OCI-LY7 (cell line): Measurements from ENCODE around the gene LIPC. TPM values are rescaled to one million over a fixed set of nuclear protein-coding genes. Genes with fewer than 3 reads are reported as not detected.

ENCODE experiments used
- BruUV-seq: library from RNA; stranded (reverse); fragments of 400-500 nt; replicated peaks from 2 replicates; lab custom pipeline; 2021; lab: Mats Ljungman, UMichigan
- CTCF ChIA-PET: fragments of 300-600 bp; sonication (Branson Sonifier 250); formaldehyde crosslinking; loops from one replicate; lab custom pipeline; 2022; ENCODE audit warnings: antibody characterized with exemption; ENCODE audit not compliant: unreplicated experiment; lab: Charles Lee
- POLR2A ChIA-PET: fragments of 300-600 bp; sonication (Branson Sonifier 250); formaldehyde crosslinking; loops from one replicate; lab custom pipeline; 2022; ENCODE audit warnings: antibody characterized with exemption; lab: Charles Lee
- DNase-seq: peaks from one replicate; pipeline ENCODE4 v3.0.0-alpha.2; 2015; ENCODE audit warnings: low spot score
- H2AFZ ChIP-seq: fragments of 200-600 bp; sonication (generic), shearing (Covaris generic); 2 replicates; pipeline ENCODE4 v1.6.1; 2014; ENCODE audit warnings: mild to moderate bottlenecking, antibody characterized with exemption, low read length, moderate library complexity
- H3K27ac ChIP-seq: fragments of 200-600 bp; sonication (generic); 2 replicates; pipeline ENCODE4 v1.5.1; 2014; ENCODE audit warnings: mixed run types, low read depth, mild to moderate bottlenecking, moderate library complexity, low read length, inconsistent platforms; ENCODE audit not compliant: poor library complexity, severe bottlenecking
- H3K36me3 ChIP-seq: fragments of 200-600 bp; sonication (generic); 2 replicates; pipeline ENCODE4 v1.6.1; 2014; ENCODE audit warnings: mild to moderate bottlenecking, antibody characterized with exemption, low read length, moderate library complexity, mixed read lengths; ENCODE audit not compliant: insufficient read depth
- H3K4me1 ChIP-seq: fragments of 200-600 bp; sonication (generic); 2 replicates; pipeline ENCODE4 v1.5.1; 2014; ENCODE audit warnings: mild to moderate bottlenecking, low read length; ENCODE audit not compliant: insufficient read depth, poor library complexity, severe bottlenecking
- H3K4me2 ChIP-seq: fragments of 200-600 bp; sonication (generic); 2 replicates; pipeline ENCODE4 v1.6.1; 2014; ENCODE audit warnings: mild to moderate bottlenecking, low read length
- H3K4me3 ChIP-seq: fragments of 200-600 bp; sonication (generic); 2 replicates; pipeline ENCODE4 v1.5.1; 2014; ENCODE audit warnings: mild to moderate bottlenecking, low read depth, low read length; ENCODE audit not compliant: poor library complexity, severe bottlenecking
- H3K79me2 ChIP-seq: fragments of 200-600 bp; sonication (generic); 2 replicates; pipeline ENCODE4 v1.6.1; 2016; ENCODE audit warnings: low read depth, mild to moderate bottlenecking, low read length, moderate library complexity, mixed read lengths; ENCODE audit not compliant: insufficient read depth
- H3K9me2 ChIP-seq: fragments of 200-600 bp; sonication (generic); 2 replicates; pipeline ENCODE4 v1.6.1; 2016; ENCODE audit warnings: mild to moderate bottlenecking, low read length, mixed read lengths; ENCODE audit not compliant: insufficient read depth
- H3K9me3 ChIP-seq: fragments of 200-600 bp; sonication (generic); 2 replicates; pipeline ENCODE4 v1.6.1; 2014; ENCODE audit warnings: mild to moderate bottlenecking, mixed run types, low read length, mixed read lengths
- H4K20me1 ChIP-seq: fragments of 200-600 bp; sonication (generic); 2 replicates; pipeline ENCODE4 v1.6.1; 2014; ENCODE audit warnings: mild to moderate bottlenecking, antibody characterized with exemption, low read length, moderate library complexity, mixed read lengths; ENCODE audit not compliant: insufficient read depth
- CTCF ChIP-seq: fragments of 200-600 bp; sonication (generic); conservative IDR thresholded peaks from 2 replicates; pipeline ENCODE4 v1.5.1; 2014; ENCODE audit warnings: mild to moderate bottlenecking, antibody characterized with exemption, low read length, moderate library complexity, mixed read lengths
- EZH2phosphoT487 ChIP-seq: fragments of 200-600 bp; sonication (generic); IDR thresholded peaks from 2 replicates; pipeline ENCODE4 v1.6.1; 2018; ENCODE audit warnings: low read depth, borderline replicate concordance, mild to moderate bottlenecking, mixed run types, antibody characterized with exemption, low read length, moderate library complexity, mixed read lengths
- intact Hi-C: fragments of 100-400 bp; cut with micrococcal nuclease; formaldehyde crosslinking; loops from one replicate; pipeline ENCODE4 v1.10.0; 2022; ENCODE audit not compliant: unreplicated experiment
- small RNA-seq: library from RNA; depleted of rRNA; stranded (forward); fragments of <200 nt; gene quantifications from one replicate; pipeline ENCODE3, GENCODE V24; 2014
- total RNA-seq, 2 experiments: library from RNA; depleted of rRNA in 1 of 2; stranded (reverse); fragments of >200 nt in 1 of 2; shearing (Covaris generic) in 1 of 2; gene quantifications; 2 replicates each; pipeline ENCODE4 v1.2.3, GENCODE V29; 2014 to 2022

Gene LIPC
- total RNA-seq, 2 experiments from 2014 or later = 0.50 TPM; not detected in 1

GRCh38 chr15:58611731-58612676, 180.2 kb downstream of the LIPC start:
- Histone ChIP-seq H3K79me2 (no peaks in the 10 kb centered on the region), H3K4me3 (no peak overlapping the region), H3K27ac (no peak overlapping the region), H2AFZ (no peak overlapping the region), H3K4me1 (no peaks in the 10 kb centered on the region), H3K9me3 (peaks cover 7% of the 10 kb centered on the region; the same call in 1 of the 2 replicates), H3K4me2 (no peak overlapping the region), H4K20me1 (no peaks in the 10 kb centered on the region), H3K36me3 (peaks cover 80% of the 10 kb centered on the region), H3K9me2 (no peaks in the 10 kb centered on the region)
- BruUV-seq = no TSS peak
- no peak for DNase-seq
- ChIA-PET CTCF (no interaction called here), POLR2A (interaction anchor here (0.7 to 1.1 kb wide), 3 partner anchors 23 to 1820 kb away, joined by 3 read pairs; partner anchors contain the start of gene MINDY2)
- intact Hi-C loops = no loop called here
- TF ChIP-seq EZH2phosphoT487 = no peak
- no peak for TF ChIP-seq CTCF

GRCh38 chr15:58616171-58616570, 184.4 kb downstream of the LIPC start:
- ChIA-PET POLR2A (interaction anchor here (0.6 kb wide), 1 partner anchor 58 kb away, joined by 3 read pairs; no protein-coding TSS in a partner anchor), CTCF (no interaction called here)
- H3K9me3 ChIP-seq = peaks cover 12% of the 10 kb centered on the region; the same call in 1 of the 2 replicates
- no peak overlapping the region for H3K27ac ChIP-seq
- intact Hi-C loops = no loop called here
- H3K4me1 ChIP-seq = no peaks in the 10 kb centered on the region
- BruUV-seq = no TSS peak
- TF ChIP-seq CTCF = no peak
- TF ChIP-seq EZH2phosphoT487 = no peak
- H3K4me2 ChIP-seq = no peak overlapping the region
- H4K20me1 ChIP-seq = no peaks in the 10 kb centered on the region
- peaks cover 75% of the 10 kb centered on the region for H3K36me3 ChIP-seq
- H3K9me2 ChIP-seq = no peaks in the 10 kb centered on the region
- no peak for DNase-seq
- H3K79me2 ChIP-seq = no peaks in the 10 kb centered on the region
- H2AFZ ChIP-seq = no peak overlapping the region
- H3K4me3 ChIP-seq = no peak overlapping the region

Small RNA genes within 50 kb of the gene (small RNA-seq; reads per million reads assigned to genes)
- not detected for gene AC084781.2
